Mesothelial cell of epicardium (in vitro differentiated cells): ENCODE results near the gene SLC38A6. TPM values are rescaled to one million over a fixed set of nuclear protein-coding genes. Genes with fewer than 3 reads are reported as not detected.

Experiments used
- DNase-seq, 2 experiments: peaks; one replicate each; pipeline ENCODE4 v3.0.0; 2021; ENCODE audit warnings: low spot score in 2 of 2; ENCODE audit not compliant: unreplicated experiment in 2 of 2
- H3K27ac Mint-ChIP-seq: 2 replicates; pipeline ENCODE4 v1.8.0; 2021; ENCODE audit warnings: mixed read lengths
- H3K27me3 Mint-ChIP-seq: 2 replicates; pipeline ENCODE4 v1.8.0; 2021; ENCODE audit warnings: low read depth, mixed read lengths
- H3K36me3 Mint-ChIP-seq: 2 replicates; pipeline ENCODE4 v1.8.0; 2021; ENCODE audit warnings: mixed read lengths
- H3K4me1 Mint-ChIP-seq: 2 replicates; pipeline ENCODE4 v1.8.0; 2021; ENCODE audit warnings: mixed read lengths
- H3K4me3 Mint-ChIP-seq: 2 replicates; pipeline ENCODE4 v1.8.0; 2021; ENCODE audit warnings: mild to moderate bottlenecking, moderate library complexity, mixed read lengths
- H3K9me3 Mint-ChIP-seq: 2 replicates; pipeline ENCODE4 v1.8.0; 2021; ENCODE audit warnings: mixed read lengths
- CTCF ChIP-seq: fragments of 200-600 bp; sonication (generic); IDR thresholded peaks from one replicate; pipeline ENCODE4 v1.5.0; 2021; ENCODE audit warnings: antibody characterized with exemption; ENCODE audit not compliant: unreplicated experiment
- total RNA-seq: library from RNA; stranded (reverse); gene quantifications from 3 replicates; pipeline ENCODE4 v1.2.1, GENCODE V29; 2021

Gene SLC38A6
- total RNA-seq, 1 donor from 2014 or later: 17.1 TPM

DNA sequence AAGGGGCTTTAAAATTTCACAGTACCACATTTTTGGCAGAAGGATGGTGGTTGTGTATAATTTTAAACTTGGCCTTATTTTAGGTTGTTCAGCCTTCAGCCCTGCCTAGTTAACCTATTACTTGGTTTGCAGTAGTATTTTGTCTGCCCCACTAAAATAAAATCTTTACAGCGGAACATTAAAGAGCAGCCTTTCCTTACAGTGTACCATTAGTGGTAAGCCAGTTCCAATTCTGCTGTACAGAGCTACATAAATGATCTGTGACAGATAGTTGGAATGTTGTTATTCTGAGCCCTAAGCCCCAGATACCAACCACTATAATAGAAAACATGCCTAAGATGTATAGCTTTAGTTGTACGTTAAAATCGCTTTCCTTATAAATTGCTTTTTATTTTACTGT lies 56.2 kb downstream of the SLC38A6 start:
- Mint-ChIP-seq H3K27ac (no peak overlapping the region), H3K27me3 (no peaks in the 10 kb centered on the region), H3K4me3 (no peak overlapping the region), H3K9me3 (no peaks in the 10 kb centered on the region), H3K4me1 (peaks cover 14% of the 10 kb centered on the region), H3K36me3 (no peaks in the 10 kb centered on the region)
- no peak for TF ChIP-seq CTCF
- no peak for DNase-seq

GRCh38 chr14:61041704-61042103 lies 60.7 kb downstream of the SLC38A6 start:
- no peak for TF ChIP-seq CTCF
- H3K27ac Mint-ChIP-seq: no peak overlapping the region
- H3K36me3 Mint-ChIP-seq: no peaks in the 10 kb centered on the region
- H3K9me3 Mint-ChIP-seq: no peaks in the 10 kb centered on the region
- no peak for DNase-seq
- peaks cover 7% of the 10 kb centered on the region for H3K4me1 Mint-ChIP-seq
- H3K4me3 Mint-ChIP-seq: no peak overlapping the region
- no peaks in the 10 kb centered on the region for H3K27me3 Mint-ChIP-seq

GRCh38 chr14:61042220-61042619 lies 61.2 kb downstream of the SLC38A6 start:
- H3K27me3 Mint-ChIP-seq: no peaks in the 10 kb centered on the region
- no peaks in the 10 kb centered on the region for H3K36me3 Mint-ChIP-seq
- H3K4me3 Mint-ChIP-seq: no peak overlapping the region
- no peaks in the 10 kb centered on the region for H3K9me3 Mint-ChIP-seq
- H3K27ac Mint-ChIP-seq: no peak overlapping the region
- peaks cover 6% of the 10 kb centered on the region for H3K4me1 Mint-ChIP-seq
- DNase-seq: no peak
- TF ChIP-seq CTCF: no peak

DNA sequence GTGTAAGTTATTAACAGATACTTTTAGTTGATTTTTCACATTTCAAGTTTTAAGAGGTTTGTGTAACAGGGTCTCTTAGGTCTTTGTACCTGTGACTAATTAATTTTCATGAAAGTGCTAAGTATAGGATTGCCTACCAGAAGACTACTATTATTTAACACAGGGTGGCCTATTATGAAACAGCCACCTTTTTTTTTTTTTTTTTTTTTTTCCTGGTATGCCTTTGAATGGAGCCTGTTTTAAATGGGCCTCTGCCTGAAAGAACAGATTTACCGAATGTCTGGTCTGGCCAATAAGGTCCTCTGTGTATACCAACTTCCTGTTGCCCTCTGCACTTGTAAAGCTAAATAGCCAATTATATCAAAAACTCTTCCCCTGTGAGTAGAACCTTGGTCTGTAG lies 62.5 kb downstream of the SLC38A6 start:
- Mint-ChIP-seq H3K4me3 (no peak overlapping the region), H3K4me1 (no peaks in the 10 kb centered on the region), H3K27me3 (no peaks in the 10 kb centered on the region), H3K9me3 (no peaks in the 10 kb centered on the region), H3K36me3 (no peaks in the 10 kb centered on the region), H3K27ac (no peak overlapping the region)
- no peak for TF ChIP-seq CTCF
- no peak for DNase-seq

- Mint-ChIP-seq H3K36me3 (no peaks in the 10 kb centered on the region), H3K27ac (no peak overlapping the region), H3K4me3 (no peak overlapping the region), H3K9me3 (no peaks in the 10 kb centered on the region), H3K4me1 (peaks cover 7% of the 10 kb centered on the region), H3K27me3 (no peaks in the 10 kb centered on the region)
- no peak for TF ChIP-seq CTCF
- no peak for DNase-seq
Observed at GRCh38 chr14:61047021-61047420, 66.0 kb downstream of the SLC38A6 start.

GRCh38 chr14:61048640-61049039 lies 67.6 kb downstream of the SLC38A6 start:
- Mint-ChIP-seq H3K4me3 (no peak overlapping the region), H3K9me3 (peaks cover 7% of the 10 kb centered on the region), H3K27me3 (no peaks in the 10 kb centered on the region), H3K36me3 (peaks cover 5% of the 10 kb centered on the region), H3K27ac (no peak overlapping the region), H3K4me1 (peaks cover 7% of the 10 kb centered on the region)
- DNase-seq: no peak
- TF ChIP-seq CTCF: no peak
